HepG2 (cell line): Measurements from ENCODE around the gene TFB1M. TPM values are rescaled to one million over a fixed set of nuclear protein-coding genes. Genes with fewer than 3 reads are reported as not detected.
A peak's percentile ranks its signal among the peaks of the same experiment; 100 is the strongest.

Experiments
- ATAC-seq: fragments of 200-7000 bp; cut with Tn5 transposase; 3 replicates; pipeline ENCODE4 v1.9.1; 2020; ENCODE audit warnings: mild to moderate bottlenecking, moderate library complexity
- BruUV-seq: library from RNA; stranded (reverse); fragments of 400-500 nt; replicated peaks from 2 replicates; lab custom pipeline; 2021; lab: Mats Ljungman, UMichigan
- CTCF ChIA-PET: fragments of 300-600 bp; formaldehyde crosslinking; extraction: SDS; loops from one replicate; lab custom pipeline; 2021; ENCODE audit warnings: low total read pairs, inconsistent platforms, low intra/inter-chr PET ratio; lab: Yijun Ruan, JAX
- POLR2A ChIA-PET: fragments of 350-600 bp; sonication (Branson Sonifier 250); formaldehyde crosslinking; loops from one replicate; lab custom pipeline; 2020; ENCODE audit warnings: antibody characterized with exemption, inconsistent platforms; lab: Yijun Ruan, JAX
- DNase-seq: peaks from one replicate; pipeline ENCODE4 v3.0.0-alpha.2; 2015; ENCODE audit warnings: low spot score
- FAIRE-seq: peaks from 3 replicates; lab custom pipeline; 2011; peaks lifted over from hg19 to GRCh38; lab: Jason Lieb, UNC
- H2AFZ ChIP-seq: one replicate; pipeline ENCODE4 v1.6.1; 2011; ENCODE audit warnings: low read length, inconsistent platforms
- H3K27ac ChIP-seq: fragments of 300-600 bp; 3 replicates; pipeline ENCODE4 v1.8.0; 2011; ENCODE audit warnings: mixed run types, mild to moderate bottlenecking, mixed read lengths, low read length, inconsistent platforms; ENCODE audit not compliant: insufficient read depth; ENCODE audit errors: extremely low read length
- H3K27me3 ChIP-seq, 2 experiments: fragments of 200-600 bp in 1 of 2; 2 replicates in 1 of 2; 3 replicates in 1 of 2; pipeline versions ENCODE4 v1.6.0 to v1.8.0; 2011; ENCODE audit warnings: low read length in 2 of 2, mild to moderate bottlenecking in 2 of 2, moderate library complexity in 2 of 2, inconsistent platforms in 1 of 2; ENCODE audit not compliant: insufficient read depth in 2 of 2, control insufficient read depth in 1 of 2
- H3K36me3 ChIP-seq, 2 experiments: fragments of 200-600 bp in 1 of 2; replicated peaks in 1 of 2; 2 replicates in 1 of 2; 3 replicates in 1 of 2; pipeline versions ENCODE4 v1.5.1 to v1.8.0; 2011; ENCODE audit warnings: low read length in 2 of 2, inconsistent platforms in 1 of 2; ENCODE audit not compliant: insufficient read depth in 2 of 2, control insufficient read depth in 1 of 2
- H3K4me1 ChIP-seq: 2 replicates; pipeline ENCODE4 v1.5.1; 2012; ENCODE audit warnings: low read length, inconsistent platforms; ENCODE audit not compliant: insufficient read depth
- H3K4me2 ChIP-seq: 2 replicates; pipeline ENCODE4 v1.6.0; 2011; ENCODE audit warnings: low read depth, low read length, inconsistent platforms
- H3K4me3 ChIP-seq, 3 experiments: fragments of 200-600 bp in 1 of 3; sonication (generic), shearing (Covaris generic) in 1 of 3; replicated peaks in 1 of 3; 2 replicates each; pipeline ENCODE4 v1.5.1; 2011 to 2016; ENCODE audit warnings: low read length in 3 of 3, inconsistent platforms in 2 of 3, low read depth in 2 of 3, mild to moderate bottlenecking in 2 of 3, control low read depth in 1 of 3, mixed read lengths in 1 of 3; ENCODE audit not compliant: insufficient read depth in 1 of 3
- H3K79me2 ChIP-seq: one replicate; pipeline ENCODE4 v1.6.1; 2011; ENCODE audit warnings: low read length, inconsistent platforms; ENCODE audit not compliant: insufficient read depth
- H3K9ac ChIP-seq: 2 replicates; pipeline ENCODE4 v1.6.0; 2011; ENCODE audit warnings: mild to moderate bottlenecking, low read depth, low read length, inconsistent platforms; ENCODE audit not compliant: insufficient read depth
- H3K9me3 ChIP-seq: 2 replicates; pipeline ENCODE4 v1.5.1; 2012; ENCODE audit warnings: mild to moderate bottlenecking, low read length
- H4K20me1 ChIP-seq: 2 replicates; pipeline ENCODE4 v1.6.0; 2011; ENCODE audit warnings: inconsistent platforms, mild to moderate bottlenecking, low read length, moderate library complexity; ENCODE audit not compliant: insufficient read depth
- CEBPG ChIP-seq: IDR thresholded peaks from 2 replicates; pipeline ENCODE4 v1.6.1; 2016
- GATAD2A ChIP-seq: IDR thresholded peaks from 2 replicates; pipeline ENCODE4 v1.6.1; 2016
- KLF11 ChIP-seq: IDR thresholded peaks from 2 replicates; pipeline ENCODE4 v1.6.1; 2016; ENCODE audit warnings: missing compliant biosample characterization
- PITX1 ChIP-seq: sonication (generic); formaldehyde crosslinking; IDR thresholded peaks from 2 replicates; pipeline ENCODE4 v1.5.1; 2020; ENCODE audit warnings: mild to moderate bottlenecking, missing genetic modification reagents
- RCOR2 ChIP-seq: IDR thresholded peaks from 2 replicates; pipeline ENCODE4 v1.6.1; 2016; ENCODE audit warnings: missing biosample characterization, missing genetic modification reagents
- RELA ChIP-seq: sonication (generic); formaldehyde crosslinking; IDR thresholded peaks from 2 replicates; pipeline ENCODE4 v1.4.0; 2020; ENCODE audit warnings: missing genetic modification reagents
- THAP11 ChIP-seq: IDR thresholded peaks from 2 replicates; pipeline ENCODE4 v1.6.1; 2016; ENCODE audit warnings: missing biosample characterization, missing genetic modification reagents
- ZBTB7A ChIP-seq: sonication (generic); formaldehyde crosslinking; IDR thresholded peaks from 2 replicates; pipeline ENCODE4 v1.8.0; 2022; ENCODE audit warnings: mild to moderate bottlenecking, missing genetic modification reagents
- ZNF24 ChIP-seq: fragments of 450-650 bp; IDR thresholded peaks from 2 replicates; pipeline ENCODE4 v1.6.1; 2017; ENCODE audit warnings: antibody characterized with exemption, mild to moderate bottlenecking
- ZNF513 ChIP-seq: sonication (generic); formaldehyde crosslinking; conservative IDR thresholded peaks from 2 replicates; pipeline ENCODE4 v1.5.0; 2020; ENCODE audit warnings: missing genetic modification reagents
- ZNF567 ChIP-seq: sonication (generic); formaldehyde crosslinking; IDR thresholded peaks from 2 replicates; pipeline ENCODE4 v1.8.1; 2023; ENCODE audit warnings: mild to moderate bottlenecking, missing genetic modification reagents, borderline replicate concordance
- ZNF605 ChIP-seq: sonication (generic); formaldehyde crosslinking; IDR thresholded peaks from 2 replicates; pipeline ENCODE4 v1.8.0; 2022; ENCODE audit warnings: mild to moderate bottlenecking, missing genetic modification reagents
- WGBS: methylation state at CpG from one replicate; pipeline ENCODE4 v1.1.6; 2017; ENCODE audit warnings: low lambda C conversion rate; 5-methylcytosine and 5-hydroxymethylcytosine counted together
- in situ Hi-C: cut with HindIII; loops from 2 replicates; pipeline ENCODE4 v1.10.0; 2017; ENCODE audit warnings: low pct_unique_long_range_greater_than_20kb; ENCODE audit not compliant: extremely low pct_ligation_motif_present
- intact Hi-C: fragments of 100-400 bp; cut with micrococcal nuclease; formaldehyde crosslinking; loops from one replicate; pipeline ENCODE4 v1.10.0; 2022; ENCODE audit not compliant: unreplicated experiment
- polyA plus RNA-seq, 8 experiments: library from polyadenylated mRNA; depleted of rRNA in 3 of 8; stranded (reverse) in 7 of 8; unstranded in 1 of 8; fragments of >200 nt; fragmentation: Illumina TruSeq in 4 of 8; extraction: Trizol in 4 of 8; gene quantifications; 2 replicates each; pipeline versions ENCODE4 v1.2.1 to v1.2.3, GENCODE V29; 2011 to 2016; ENCODE audit warnings: low read depth in 4 of 8, missing spikeins in 1 of 8, mixed read lengths in 1 of 8; ENCODE audit not compliant: insufficient read depth in 1 of 8
- total RNA-seq, 5 experiments: library from RNA; depleted of rRNA; stranded (reverse); fragments of >200 nt; fragmentation: Illumina TruSeq; extraction: Trizol; gene quantifications; 2 replicates each; pipeline ENCODE4 v1.2.3, GENCODE V29; 2016; ENCODE audit warnings: low read depth in 1 of 5

The TFB1M gene
- total and polyA plus RNA-seq, 2 of the 13 experiments (the other 11 are each of a cell fraction or from before 2014, with no cell fraction given): 91.4 to 122 TPM

DNA sequence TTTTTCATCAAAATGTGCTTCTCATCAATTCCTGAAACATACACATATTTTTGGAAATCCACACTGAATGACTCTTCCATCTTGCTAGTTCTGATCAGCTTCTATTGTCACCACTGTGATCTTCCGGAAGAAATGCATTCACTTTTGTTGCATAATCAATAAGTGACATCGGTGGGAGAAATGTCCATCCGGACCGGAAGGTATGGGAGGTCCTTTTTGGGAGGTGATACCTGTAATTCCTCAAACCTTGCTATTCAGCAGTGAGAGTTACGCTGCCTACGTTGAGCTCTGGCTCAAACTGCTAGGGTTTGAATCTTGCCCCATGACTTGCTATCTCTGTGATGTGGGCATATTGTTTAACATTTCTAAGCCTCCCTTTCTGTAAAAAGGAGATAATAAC lies 16.6 kb upstream of the TFB1M start:
- 96% methylated on average over 6 of the region's 6 CpGs for WGBS
- POLR2A ChIA-PET: interaction anchor here (7.7 kb wide), 1 partner anchor 16 kb away, joined by 155 read pairs; the partner anchor contains the start of gene TFB1M
- Histone ChIP-seq H3K27ac (peak overlapping the region; percentile 100), H3K4me1 (peaks cover 60% of the 10 kb centered on the region), H3K4me2 (no peak overlapping the region), H3K9ac (0 out of 2 replicates have a peak overlapping the region, but pooled peaks have one; percentile 7), H3K4me3 (no peak overlapping the region), H4K20me1 (no peaks in the 10 kb centered on the region), H3K9me3 (peaks cover 5% of the 10 kb centered on the region; the same call in 1 of the 2 replicates), H3K27me3 (no peaks in the 10 kb centered on the region; a peak in 1 of 5 replicates), H2AFZ (no peak overlapping the region), H3K36me3 (0 out of 5 replicates have a peak, but pooled peaks cover 0 to 2% of the 10 kb centered on the region in 2 experiments), H3K79me2 (peaks cover 22% of the 10 kb centered on the region)
- ATAC-seq: no peak
- in situ Hi-C loops: no loop called here
- BruUV-seq: no TSS peak
- no peak for DNase-seq
- intact Hi-C loops: no loop called here
- TF ChIP-seq CEBPG (CRISPR knock-in tag) (peak; percentile 23; the same call in 1 of the 2 replicates), PITX1 (no peak), RCOR2 (CRISPR knock-in tag) (0 out of 2 replicates have a peak, but pooled peaks have one; percentile 16), ZNF567 (CRISPR knock-in tag) (no peak), KLF11 (peak; percentile 51; the same call in 1 of the 2 replicates), RELA (CRISPR knock-in tag) (0 out of 2 replicates have a peak, but pooled peaks have one; percentile 28), GATAD2A (CRISPR knock-in tag) (peak; percentile 37; the same call in 1 of the 2 replicates), ZNF24 (peak; percentile 55; the same call in 1 of the 2 replicates), THAP11 (0 out of 2 replicates have a peak, but pooled peaks have one; percentile 25), ZNF513 (no peak), ZBTB7A (CRISPR knock-in tag) (0 out of 2 replicates have a peak, but pooled peaks have one; percentile 24), ZNF605 (CRISPR knock-in tag) (peak; percentile 15; the same call in 1 of the 2 replicates)
- FAIRE-seq: no peak
- CTCF ChIA-PET: no interaction called here
